ENCODE measurements around the gene GALR2. TPM values are rescaled to one million over a fixed set of nuclear protein-coding genes. Genes with fewer than 3 reads are reported as not detected.

Gene GALR2, protein sequence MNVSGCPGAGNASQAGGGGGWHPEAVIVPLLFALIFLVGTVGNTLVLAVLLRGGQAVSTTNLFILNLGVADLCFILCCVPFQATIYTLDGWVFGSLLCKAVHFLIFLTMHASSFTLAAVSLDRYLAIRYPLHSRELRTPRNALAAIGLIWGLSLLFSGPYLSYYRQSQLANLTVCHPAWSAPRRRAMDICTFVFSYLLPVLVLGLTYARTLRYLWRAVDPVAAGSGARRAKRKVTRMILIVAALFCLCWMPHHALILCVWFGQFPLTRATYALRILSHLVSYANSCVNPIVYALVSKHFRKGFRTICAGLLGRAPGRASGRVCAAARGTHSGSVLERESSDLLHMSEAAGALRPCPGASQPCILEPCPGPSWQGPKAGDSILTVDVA
- total RNA-seq, result not detected

DNA sequence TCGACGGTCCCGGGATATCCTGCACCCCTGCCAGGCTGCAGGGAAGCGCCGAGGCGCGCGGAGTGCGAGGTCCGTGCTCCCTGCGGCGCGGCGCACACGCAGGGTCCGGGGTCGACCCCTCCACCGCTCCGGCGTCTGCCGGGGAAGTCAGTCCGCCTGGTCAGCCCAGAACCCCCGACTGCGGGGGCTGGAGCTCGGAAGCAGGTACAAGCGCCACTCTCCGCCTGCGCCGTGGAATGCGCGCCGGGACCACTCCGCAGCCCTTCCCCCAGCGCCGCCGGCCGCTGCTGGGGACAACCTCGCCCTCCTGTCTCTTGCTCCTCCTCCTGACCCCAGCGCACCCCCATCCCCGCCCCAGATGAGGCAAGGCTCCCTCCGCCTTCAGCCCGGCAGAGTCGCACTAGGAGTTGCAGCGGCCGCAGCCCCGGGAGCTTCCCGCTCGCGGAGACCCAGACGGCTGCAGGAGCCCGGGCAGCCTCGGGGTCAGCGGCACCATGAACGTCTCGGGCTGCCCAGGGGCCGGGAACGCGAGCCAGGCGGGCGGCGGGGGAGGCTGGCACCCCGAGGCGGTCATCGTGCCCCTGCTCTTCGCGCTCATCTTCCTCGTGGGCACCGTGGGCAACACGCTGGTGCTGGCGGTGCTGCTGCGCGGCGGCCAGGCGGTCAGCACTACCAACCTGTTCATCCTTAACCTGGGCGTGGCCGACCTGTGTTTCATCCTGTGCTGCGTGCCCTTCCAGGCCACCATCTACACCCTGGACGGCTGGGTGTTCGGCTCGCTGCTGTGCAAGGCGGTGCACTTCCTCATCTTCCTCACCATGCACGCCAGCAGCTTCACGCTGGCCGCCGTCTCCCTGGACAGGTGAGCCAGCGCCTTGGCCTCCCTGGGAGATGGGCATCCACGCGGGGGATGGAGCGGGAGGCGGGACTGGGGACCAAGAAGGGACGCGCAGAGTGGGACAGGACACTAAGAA, at the start of gene GALR2:
Gene GALR2, plus strand, starts transcription at position 392 of the 974 bp plus-strand sequence. Its CDS starts 103 bp downstream, at position 495.
- H3K36me3 ChIP-seq, result peaks cover under 1% of the 10 kb centered on the region
- no peak within 1 kb of the TSS for H3K27ac ChIP-seq
- no peaks in the 10 kb centered on the region for H3K9me3 ChIP-seq
- peaks cover 31 to 46% of the 10 kb centered on the region in 2 donors for H3K27me3 ChIP-seq
- no peak for DNase-seq (ENCODE audit: low spot score)
- TF ChIP-seq, protein P1, sequence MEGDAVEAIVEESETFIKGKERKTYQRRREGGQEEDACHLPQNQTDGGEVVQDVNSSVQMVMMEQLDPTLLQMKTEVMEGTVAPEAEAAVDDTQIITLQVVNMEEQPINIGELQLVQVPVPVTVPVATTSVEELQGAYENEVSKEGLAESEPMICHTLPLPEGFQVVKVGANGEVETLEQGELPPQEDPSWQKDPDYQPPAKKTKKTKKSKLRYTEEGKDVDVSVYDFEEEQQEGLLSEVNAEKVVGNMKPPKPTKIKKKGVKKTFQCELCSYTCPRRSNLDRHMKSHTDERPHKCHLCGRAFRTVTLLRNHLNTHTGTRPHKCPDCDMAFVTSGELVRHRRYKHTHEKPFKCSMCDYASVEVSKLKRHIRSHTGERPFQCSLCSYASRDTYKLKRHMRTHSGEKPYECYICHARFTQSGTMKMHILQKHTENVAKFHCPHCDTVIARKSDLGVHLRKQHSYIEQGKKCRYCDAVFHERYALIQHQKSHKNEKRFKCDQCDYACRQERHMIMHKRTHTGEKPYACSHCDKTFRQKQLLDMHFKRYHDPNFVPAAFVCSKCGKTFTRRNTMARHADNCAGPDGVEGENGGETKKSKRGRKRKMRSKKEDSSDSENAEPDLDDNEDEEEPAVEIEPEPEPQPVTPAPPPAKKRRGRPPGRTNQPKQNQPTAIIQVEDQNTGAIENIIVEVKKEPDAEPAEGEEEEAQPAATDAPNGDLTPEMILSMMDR (IDR thresholded peaks at IDR 0.05), result no peak
- H3K4me1 ChIP-seq, result peaks cover 0 to 59% of the 10 kb centered on the region in 2 donors
- H3K4me3 ChIP-seq, result peak within 1 kb of the TSS in 1 of 2 donors; percentile 19

DNA sequence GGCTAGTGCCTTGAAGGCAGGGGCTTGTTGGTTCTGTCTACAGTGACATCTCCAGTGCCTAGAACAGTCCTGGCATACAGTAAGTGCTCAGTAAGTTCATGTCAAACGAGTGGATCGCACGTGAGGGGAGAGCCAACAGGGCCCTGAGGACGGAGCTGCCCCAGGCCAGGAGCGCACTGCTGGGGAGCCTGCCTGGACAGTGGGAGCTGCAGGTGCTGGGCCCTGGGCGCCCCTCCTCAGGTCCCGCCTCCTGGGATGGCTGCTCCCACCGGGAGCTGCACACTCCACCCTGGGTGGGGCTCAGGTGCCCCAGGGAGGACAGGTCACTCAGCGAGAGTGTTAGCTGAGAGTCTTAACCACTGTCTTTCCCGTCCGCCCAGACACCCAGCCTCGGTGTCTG, 49.3 kb upstream of the GALR2 start:
- Histone ChIP-seq H3K4me3 (no peak overlapping the region), H3K27ac (no peak overlapping the region), H3K4me1 (peaks cover 0 to 9% of the 10 kb centered on the region in 2 donors), H3K36me3 (no peaks in the 10 kb centered on the region), H3K9me3 (no peaks in the 10 kb centered on the region), H3K27me3 (no peaks in the 10 kb centered on the region)
- TF ChIP-seq, protein P1 (IDR thresholded peaks at IDR 0.05), result no peak
- DNase-seq (ENCODE audit: low spot score), result no peak

DNA sequence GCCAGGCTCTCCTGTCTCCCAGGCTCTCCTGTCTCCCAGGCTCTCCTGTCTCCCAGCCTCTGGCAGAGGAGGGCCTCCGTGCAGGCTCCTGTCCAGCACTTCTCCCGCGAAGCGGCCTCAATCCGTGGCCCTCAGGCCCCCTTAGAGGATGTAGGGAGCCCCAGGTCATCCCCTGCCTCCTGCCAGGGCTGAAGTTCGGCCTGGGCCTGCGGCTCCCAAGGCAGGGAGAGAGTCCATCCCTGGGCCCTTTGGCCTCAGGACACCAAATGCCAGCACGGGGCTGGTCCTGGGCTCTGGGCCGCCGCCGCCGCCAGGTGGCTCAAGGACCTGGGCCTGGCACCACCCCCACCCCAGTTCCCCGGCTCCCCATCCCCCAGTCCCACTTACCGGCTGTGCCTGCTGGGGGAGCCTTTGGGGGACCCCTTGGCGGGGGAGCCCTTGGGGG, 47.8 kb upstream of the GALR2 start:
- no peaks in the 10 kb centered on the region for H3K9me3 ChIP-seq
- TF ChIP-seq, protein P1 (IDR thresholded peaks at IDR 0.05), result no peak
- peaks cover 0 to 9% of the 10 kb centered on the region in 2 donors for H3K4me1 ChIP-seq
- no peak for DNase-seq (ENCODE audit: low spot score)
- no peaks in the 10 kb centered on the region for H3K27me3 ChIP-seq
- H3K4me3 ChIP-seq, result no peak overlapping the region
- no peaks in the 10 kb centered on the region for H3K36me3 ChIP-seq
- no peak overlapping the region for H3K27ac ChIP-seq

DNA sequence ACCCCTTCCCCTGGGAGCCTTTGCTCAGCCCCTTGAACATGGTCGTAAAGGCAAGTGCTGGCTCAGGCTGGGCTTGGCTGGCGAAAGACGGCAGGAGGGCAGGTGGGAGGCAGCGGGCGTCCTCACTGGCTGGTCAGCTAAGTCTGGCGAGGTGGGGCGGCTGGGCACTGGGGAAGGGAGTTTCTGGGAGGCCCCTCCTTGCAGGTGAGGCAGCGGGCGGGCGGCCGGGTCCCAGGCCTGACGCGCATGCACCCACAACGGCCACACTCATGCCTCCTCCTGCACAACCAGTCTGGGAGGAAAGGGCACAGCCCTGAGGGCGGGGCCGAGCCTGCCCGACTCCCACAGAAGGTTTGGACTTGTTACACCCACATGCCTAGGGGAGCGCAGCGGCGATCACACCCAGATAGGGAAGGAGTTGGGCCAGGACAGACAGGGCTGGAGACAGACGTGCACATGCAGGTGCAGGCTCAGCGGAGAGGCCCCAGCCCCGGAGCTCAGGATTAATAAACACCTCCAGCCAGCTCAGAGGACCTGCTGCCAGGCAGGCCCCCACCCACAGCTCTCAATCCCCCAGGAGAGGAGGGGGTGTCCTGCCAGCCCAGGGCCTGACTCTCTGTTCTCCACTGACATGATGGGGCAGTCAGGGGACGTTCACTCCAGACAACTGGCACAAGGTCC, 47.3 kb upstream of the GALR2 start, which contains the start of gene EVPL:
Gene EVPL, minus strand, starts transcription at position 148 of the 681 bp plus-strand sequence. Its CDS starts 108 bp downstream, at position 40.
- H3K27ac ChIP-seq, result no peak within 1 kb of the TSS
- H3K36me3 ChIP-seq, result no peaks in the 10 kb centered on the region
- H3K4me3 ChIP-seq, result no peak within 1 kb of the TSS
- H3K4me1 ChIP-seq, result peaks cover 0 to 9% of the 10 kb centered on the region in 2 donors
- TF ChIP-seq, protein P1 (IDR thresholded peaks at IDR 0.05), result no peak
- no peaks in the 10 kb centered on the region for H3K27me3 ChIP-seq
- no peak for DNase-seq (ENCODE audit: low spot score)
- no peaks in the 10 kb centered on the region for H3K9me3 ChIP-seq

DNA sequence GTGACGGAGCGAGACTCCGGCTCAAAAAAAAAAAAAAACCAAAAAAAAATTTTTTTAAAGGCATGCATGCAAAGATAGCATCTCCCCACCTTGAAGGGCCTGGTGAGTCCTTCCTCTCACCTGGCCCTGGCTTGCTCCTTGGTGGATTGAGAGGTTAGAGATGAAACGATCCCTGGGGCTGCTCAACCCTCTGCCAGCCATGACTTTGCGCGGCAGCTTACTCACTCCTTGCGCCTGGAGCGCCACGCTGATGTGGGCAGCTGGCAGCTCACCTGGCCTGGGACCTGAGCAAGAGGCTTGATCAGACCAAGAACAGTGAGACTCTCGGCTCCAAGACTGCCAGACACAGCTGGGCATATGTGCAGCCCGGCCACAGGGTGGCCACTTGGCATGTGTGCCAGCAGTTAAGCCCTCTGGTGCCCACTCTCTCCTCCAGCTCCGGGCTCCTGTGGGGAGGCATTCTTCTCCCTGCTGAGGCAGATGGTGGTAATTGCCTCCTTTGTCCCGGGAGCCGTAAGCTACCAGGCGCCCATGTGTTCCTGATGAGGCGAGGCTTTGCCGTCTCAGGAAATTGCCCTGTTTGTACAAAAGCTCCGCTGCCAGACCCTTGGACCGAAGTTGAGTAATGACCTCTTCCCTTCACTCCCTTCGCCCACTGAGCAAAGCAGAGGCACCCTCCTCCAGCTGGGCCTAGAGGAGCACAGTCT, 42.4 kb upstream of the GALR2 start:
- no peak overlapping the region for H3K4me3 ChIP-seq
- no peaks in the 10 kb centered on the region for H3K9me3 ChIP-seq
- no peak for DNase-seq (ENCODE audit: low spot score)
- H3K27me3 ChIP-seq, result no peaks in the 10 kb centered on the region
- H3K27ac ChIP-seq, result no peak overlapping the region
- peaks cover 0 to 9% of the 10 kb centered on the region in 2 donors for H3K4me1 ChIP-seq
- no peaks in the 10 kb centered on the region for H3K36me3 ChIP-seq
- TF ChIP-seq, protein P1 (IDR thresholded peaks at IDR 0.05), result no peak

Measured in right atrium auricular region (tissue), 2 donors.